NK-92 treated with Interleukin-12 subunit alpha and Interleukin-12 subunit beta, amount 100 ng/mL, for 24 hours (cell line): ENCODE data around the gene VCL.

Experiments used
- DNase-seq: peaks from one replicate; lab custom pipeline; 2025; lab: John Stamatoyannopoulos, UW

Gene VCL

DNA sequence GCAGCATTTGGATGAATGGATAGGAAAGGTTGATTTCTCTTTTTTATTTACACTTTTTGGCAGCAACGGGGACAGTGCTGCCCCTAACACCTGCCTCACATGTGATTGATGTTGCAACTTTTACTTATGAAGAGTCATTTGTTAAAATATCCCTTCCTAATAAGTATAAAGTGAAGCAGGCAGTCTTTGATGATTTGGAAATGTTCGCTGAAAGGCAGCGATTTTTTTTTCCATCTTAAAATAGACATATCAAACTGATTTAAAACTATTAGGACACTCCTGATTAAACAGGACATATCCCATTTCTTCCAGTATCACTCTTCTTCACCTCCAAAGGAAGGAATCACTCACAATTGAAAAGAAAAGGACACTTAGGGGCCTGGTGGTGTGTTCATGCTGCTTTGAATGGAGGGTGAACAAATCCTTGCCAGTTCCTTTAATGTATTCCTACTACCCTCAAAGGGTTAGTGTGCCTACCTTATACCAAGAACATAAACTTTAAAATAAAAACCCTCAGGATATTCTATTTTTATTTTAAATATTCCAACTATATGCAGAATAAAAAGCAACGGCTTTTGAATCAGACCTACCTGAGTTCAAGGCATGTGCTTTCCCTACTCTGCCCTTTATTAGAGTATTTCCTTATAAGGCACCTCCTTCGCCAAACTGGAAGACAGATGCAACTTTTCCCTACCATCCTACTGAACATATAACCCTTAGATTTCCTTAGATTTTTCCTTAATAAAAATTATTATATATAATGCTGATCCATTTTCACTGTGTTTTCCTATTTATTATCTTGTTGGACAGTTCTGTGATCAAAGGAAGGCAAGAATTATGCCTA, 154.2 kb downstream of the VCL start:
- DNase-seq, result no peak

DNA sequence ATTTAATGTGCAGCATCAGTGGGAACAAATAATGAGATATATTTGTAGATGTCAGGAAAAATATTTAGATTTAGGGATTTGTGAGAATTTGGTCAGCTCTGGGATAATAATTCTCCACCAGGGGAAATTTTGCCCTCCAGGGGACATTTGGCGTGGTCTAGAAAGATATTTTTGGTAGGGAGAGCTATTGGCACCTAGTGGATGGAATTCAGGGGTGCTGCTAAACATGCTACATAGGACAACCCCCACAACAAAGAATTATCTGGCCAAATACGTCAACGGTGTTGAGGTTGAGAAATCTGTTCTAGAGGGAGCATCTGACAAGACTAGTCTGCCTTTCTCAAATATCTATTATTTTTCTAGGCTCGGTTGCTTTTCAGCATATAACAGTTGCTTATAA, 155.2 kb downstream of the VCL start:
- no peak for DNase-seq

DNA sequence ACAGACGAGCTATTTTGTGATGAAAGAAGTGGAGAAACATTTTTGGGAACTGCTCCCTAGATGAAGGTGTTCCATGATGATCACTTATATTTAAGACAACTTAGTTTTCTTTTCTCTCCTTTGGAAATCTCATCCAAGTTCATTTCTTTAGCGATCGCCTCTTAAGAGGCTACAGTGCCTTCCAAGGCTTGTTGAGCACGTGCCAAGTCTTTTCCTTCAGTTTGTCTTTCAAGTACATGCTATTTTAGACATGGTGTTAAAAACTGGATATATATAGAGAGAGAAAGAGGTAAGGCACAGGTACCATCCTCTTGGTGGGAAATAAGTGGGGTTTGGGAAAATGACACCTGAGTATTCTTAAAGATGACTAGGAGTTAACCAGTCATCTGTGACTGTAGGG, 155.8 kb downstream of the VCL start:
- DNase-seq, result no peak

DNA sequence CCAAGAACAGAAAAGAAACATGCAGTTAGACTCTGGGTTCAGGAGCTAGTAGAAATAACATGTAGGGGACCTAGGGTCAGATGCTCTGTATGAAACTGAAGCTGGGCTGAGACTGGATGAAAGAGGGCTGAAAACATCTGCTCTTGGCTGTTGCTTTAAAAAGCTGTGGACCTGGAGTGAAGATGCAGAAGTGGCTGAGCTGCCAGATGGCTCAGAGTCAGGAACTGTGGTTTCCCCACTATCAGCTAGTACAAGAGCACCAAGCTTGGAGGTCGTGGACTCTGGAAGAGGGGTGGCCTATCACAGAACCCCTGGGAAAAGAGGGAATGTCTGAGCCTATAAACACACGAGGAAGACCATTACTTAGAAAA, 159.0 kb downstream of the VCL start:
- DNase-seq, result no peak

DNA sequence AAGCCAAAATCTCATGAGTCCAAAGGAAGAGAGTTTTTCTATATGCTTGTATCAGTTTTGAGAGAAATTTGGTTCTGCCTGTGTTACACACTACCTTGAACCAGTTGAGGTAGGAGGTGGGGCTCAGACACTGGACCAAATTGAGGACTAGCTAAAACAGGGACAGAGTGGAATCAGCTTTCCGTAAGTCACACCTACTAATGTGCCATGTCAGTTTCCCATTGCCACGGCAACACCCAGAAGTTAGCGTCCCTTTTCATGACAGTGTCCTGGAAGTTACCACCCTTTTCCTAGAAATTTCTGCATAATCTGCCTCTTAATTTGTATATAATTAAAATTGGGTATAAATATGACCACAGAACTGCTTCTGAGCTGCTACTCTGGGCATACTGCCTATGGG, 162.1 kb downstream of the VCL start:
- no peak for DNase-seq

DNA sequence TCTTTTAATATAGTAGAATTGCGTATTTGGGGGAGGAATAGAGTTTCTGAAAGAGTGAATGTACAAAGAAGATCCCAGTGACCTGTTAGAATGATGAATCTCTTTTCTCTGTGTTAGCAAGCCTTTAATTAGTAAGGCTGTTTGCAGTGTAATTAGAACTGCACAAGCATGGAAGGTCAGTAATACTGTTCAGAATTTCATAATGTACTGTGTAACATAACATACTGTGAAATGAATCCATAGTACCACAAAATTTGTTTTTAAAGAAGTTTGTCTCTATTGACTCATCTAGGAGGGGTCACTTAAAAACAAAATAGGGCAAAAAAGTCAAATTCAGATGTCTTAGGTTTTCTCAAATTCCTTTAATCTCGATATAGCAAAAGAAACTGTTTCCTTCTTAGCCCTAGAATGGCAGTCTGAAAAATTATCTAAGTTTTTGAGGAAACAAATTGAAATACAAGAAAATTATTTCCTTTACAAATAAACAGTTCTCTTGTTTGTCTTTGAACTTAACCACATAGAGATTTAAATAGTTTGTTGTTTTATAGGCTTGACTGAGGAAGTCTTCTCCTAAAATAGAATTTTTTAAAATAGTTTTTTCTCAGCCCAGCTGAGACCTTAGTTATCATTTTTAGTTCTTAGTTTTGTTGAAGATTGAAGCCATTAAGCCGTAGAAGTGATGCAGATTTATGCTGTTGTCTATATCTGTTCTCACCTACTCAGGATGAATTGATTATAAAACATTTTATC, 165.6 kb downstream of the VCL start:
- no peak for DNase-seq

DNA sequence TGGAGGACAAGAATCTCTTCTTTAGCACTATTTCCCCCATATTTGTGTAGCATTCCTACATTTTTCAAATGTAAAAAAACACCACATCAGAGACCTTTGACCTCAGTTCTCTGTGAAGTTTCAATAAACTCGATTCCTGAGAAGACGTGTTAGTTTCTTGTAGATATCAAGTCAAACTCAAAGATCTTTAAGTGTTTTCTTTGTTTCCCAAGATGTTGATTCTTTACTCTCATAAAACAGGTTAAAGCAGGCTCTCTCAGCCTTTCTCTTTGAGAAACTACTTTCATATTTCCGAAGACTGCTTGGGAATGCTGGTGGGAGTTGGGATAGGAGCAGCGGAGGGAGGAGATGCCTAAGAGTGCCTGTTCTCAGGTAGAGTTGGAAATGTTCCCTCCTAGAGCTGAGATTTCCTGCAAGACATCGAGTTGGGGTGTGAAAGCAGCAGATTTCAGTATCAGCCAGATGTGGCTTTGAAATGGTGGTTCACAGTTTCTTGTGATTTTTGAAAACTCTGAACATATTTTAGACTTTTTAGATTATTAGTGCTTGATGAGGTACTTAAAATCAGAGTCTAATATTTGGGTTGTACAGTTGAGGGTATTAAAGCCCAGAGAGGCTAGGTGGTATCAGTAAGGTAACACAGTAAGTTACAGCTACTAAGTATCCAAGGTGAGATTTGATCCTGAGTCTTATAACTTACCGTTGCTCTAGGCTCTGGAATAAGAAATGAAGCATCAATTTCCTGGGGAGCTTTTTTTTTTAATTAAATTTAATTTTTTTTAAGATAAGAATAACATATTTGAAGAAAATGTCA, 167.0 kb downstream of the VCL start:
- DNase-seq, result no peak

DNA sequence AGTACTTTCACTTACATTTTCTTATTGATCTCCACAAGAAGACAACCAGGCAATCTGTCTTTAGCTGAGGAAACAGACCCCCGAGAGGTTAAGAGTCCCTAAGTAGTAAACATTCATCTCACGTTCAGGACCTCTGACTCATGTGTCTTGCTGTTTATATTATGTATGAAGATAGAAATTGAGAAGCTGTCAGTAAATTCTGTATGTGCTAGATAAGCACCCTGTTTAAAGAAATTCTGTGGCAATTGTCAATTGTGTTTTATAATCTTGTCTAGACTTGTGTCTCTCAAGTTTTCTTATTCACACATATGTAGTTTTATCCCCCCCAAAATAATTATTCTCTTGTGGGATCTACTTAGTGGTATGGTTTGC, 167.6 kb downstream of the VCL start:
- DNase-seq, result no peak

DNA sequence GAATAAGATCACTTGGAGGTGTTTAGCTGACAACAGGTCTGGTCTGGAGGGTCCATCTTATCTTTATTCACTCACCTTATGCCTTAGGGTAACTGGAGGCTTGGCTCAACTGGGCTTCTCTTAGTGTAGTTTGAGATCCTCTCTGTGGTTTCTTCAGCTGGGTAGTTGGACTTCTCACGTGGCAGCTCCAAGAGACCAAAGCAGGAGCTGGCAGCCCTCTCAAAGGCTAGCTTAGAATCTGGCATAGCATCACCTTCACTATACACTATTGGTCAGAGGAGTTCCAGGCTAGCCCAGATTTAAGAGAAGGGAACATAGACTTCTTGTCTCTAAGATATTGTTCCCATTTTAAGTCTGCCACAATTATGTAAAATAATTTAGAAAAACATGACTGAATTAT, 169.5 kb downstream of the VCL start:
- DNase-seq, result no peak
